ENCODE measurements around the gene MAD1L1.

MAD1L1 gene

DNA sequence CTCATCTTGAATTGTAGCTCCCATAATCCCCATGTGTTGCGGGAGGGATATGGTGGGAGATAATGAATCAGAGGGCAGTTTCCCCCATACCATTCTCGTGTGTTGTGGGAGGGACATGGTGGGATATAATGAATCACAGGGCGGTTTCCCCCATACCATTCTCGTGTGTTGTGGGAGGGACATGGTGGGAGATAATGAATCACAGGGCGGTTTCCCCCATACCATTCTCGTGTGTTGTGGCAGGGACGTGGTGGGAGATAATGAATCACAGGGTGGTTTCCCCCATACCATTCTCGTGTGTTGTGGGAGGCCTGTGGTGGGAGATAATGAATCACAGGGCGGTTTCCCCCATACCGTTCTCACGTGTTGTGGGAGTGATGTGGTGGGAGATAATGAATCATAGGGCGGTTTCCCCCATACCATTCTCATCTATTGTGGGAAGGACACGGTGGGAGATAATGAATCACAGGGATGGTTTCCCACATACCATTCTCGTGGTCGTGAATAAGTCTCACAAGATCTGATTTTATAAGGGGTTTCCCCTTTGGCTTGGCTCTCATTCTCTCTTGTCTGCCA is 271.0 kb downstream of the MAD1L1 start:
- Histone ChIP-seq H3K27ac (ENCODE audit: low read length) (no peak overlapping the region), H3K4me1 (ENCODE audit: insufficient read depth, low read length) (no peaks in the 10 kb centered on the region), H3K27me3 (ENCODE audit: insufficient read depth, low read length) (no peaks in the 10 kb centered on the region), H3K4me3 (ENCODE audit: low read length) (no peak overlapping the region), H3K9ac (ENCODE audit: low read depth, low read length) (no peak overlapping the region), H3K9me3 (ENCODE audit: insufficient read depth, low read depth, low read length) (no peaks in the 10 kb centered on the region), H3K36me3 (ENCODE audit: insufficient read depth, low read depth, low read length) (peaks cover 4% of the 10 kb centered on the region; the same call in 1 of the 2 replicates)

DNA sequence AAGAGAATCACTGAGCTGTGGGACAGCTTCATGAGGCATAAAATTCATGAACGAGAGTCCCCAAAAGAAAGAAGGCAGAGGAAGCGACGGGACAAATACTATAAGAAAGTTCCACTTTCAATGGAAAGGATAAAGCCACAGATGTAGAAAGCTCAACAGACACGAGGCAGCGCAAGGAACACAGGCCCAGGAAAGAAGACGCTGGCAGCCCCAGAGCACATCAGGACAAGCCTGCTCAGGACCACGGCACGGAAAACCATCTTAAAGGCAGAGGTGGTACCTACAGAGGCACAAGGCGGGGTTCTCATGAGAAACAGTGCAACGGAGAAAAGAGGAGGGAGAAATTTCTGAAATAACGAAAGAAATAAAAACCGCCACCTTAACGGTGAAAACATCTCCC is 273.4 kb downstream of the MAD1L1 start:
- Histone ChIP-seq H3K27ac (ENCODE audit: low read length) (no peak overlapping the region), H3K9me3 (ENCODE audit: insufficient read depth, low read depth, low read length) (no peaks in the 10 kb centered on the region), H3K27me3 (ENCODE audit: insufficient read depth, low read length) (no peaks in the 10 kb centered on the region), H3K9ac (ENCODE audit: low read depth, low read length) (no peak overlapping the region), H3K36me3 (ENCODE audit: insufficient read depth, low read depth, low read length) (peaks cover 4% of the 10 kb centered on the region; the same call in 1 of the 2 replicates), H3K4me3 (ENCODE audit: low read length) (no peak overlapping the region), H3K4me1 (ENCODE audit: insufficient read depth, low read length) (no peaks in the 10 kb centered on the region)

GRCh38 chr7:1957471-1958225 is 275.1 kb downstream of the MAD1L1 start:
- no peaks in the 10 kb centered on the region for H3K4me1 ChIP-seq (ENCODE audit: insufficient read depth, low read length)
- no peaks in the 10 kb centered on the region for H3K27me3 ChIP-seq (ENCODE audit: insufficient read depth, low read length)
- H3K36me3 ChIP-seq (ENCODE audit: insufficient read depth, low read depth, low read length): peaks cover 4% of the 10 kb centered on the region; the same call in 1 of the 2 replicates
- H3K27ac ChIP-seq (ENCODE audit: low read length): no peak overlapping the region
- H3K9ac ChIP-seq (ENCODE audit: low read depth, low read length): no peak overlapping the region
- H3K4me3 ChIP-seq (ENCODE audit: low read length): no peak overlapping the region
- H3K9me3 ChIP-seq (ENCODE audit: insufficient read depth, low read depth, low read length): no peaks in the 10 kb centered on the region

DNA sequence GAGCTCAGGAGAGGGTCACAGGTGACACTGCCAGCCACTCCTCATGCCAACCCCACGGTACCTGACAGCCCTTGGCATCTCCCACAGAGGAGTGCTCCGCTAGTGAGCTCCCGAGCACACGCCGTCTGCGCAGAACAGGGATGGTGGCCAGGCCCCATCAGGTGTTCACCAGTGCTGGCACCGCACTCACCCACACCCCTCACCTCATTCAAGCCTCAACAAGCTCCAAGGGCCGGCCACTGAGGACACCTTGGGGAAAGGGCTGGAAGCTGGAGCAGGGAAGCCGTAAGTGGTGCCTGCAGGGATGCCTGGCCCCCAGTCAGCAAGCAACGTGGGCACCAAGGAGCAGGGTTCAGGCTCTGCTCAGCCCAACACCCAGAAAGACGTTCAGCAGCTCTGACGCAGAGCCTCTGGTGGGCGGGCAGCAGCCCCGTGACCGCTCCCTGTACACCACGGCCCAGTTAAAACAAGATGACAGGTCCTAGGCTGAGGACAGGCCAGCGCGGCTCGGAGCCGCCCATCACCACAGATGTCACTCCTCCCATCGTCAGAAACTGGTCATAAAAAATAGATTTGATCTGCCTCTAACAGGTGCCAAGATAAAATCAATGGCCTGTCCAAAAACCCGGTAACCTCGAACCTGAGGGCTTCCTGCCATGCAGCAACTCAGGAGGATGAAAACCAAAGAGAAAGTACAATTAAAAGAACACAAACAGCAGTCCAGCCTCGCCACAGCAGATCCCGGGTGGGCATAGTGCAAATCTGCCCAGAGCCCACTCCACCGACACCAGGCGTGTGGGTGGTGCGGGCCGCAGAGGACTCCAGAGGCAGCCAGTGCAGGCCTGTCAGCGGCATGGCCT is 275.9 kb downstream of the MAD1L1 start:
- H3K9ac ChIP-seq (ENCODE audit: low read depth, low read length): no peak overlapping the region

DNA sequence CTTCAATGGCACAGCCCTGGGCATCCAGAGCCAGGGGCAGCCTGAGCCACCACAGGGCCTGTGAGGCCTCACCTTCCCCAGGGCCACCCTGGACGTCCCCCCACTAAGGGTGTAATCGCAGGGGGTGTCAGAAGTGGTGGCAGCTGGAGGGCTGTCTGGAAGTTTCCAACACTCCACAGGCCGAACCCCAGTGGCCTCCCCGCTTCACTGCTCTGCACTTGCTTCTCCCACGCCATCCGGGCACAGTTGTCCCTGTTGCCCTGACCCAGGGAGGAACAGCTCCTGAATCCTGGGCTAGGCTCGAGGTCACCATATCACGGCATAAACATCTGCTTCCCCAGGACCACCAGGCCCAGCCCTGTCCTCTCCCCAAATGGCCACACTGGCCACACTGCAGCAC is 276.6 kb downstream of the MAD1L1 start:
- H3K27ac ChIP-seq (ENCODE audit: low read length): no peak overlapping the region
- H3K9ac ChIP-seq (ENCODE audit: low read depth, low read length): no peak overlapping the region
- no peaks in the 10 kb centered on the region for H3K27me3 ChIP-seq (ENCODE audit: insufficient read depth, low read length)
- no peaks in the 10 kb centered on the region for H3K4me1 ChIP-seq (ENCODE audit: insufficient read depth, low read length)
- no peaks in the 10 kb centered on the region for H3K36me3 ChIP-seq (ENCODE audit: insufficient read depth, low read depth, low read length)
- H3K4me3 ChIP-seq (ENCODE audit: low read length): no peak overlapping the region
- no peaks in the 10 kb centered on the region for H3K9me3 ChIP-seq (ENCODE audit: insufficient read depth, low read depth, low read length)

More for the DNA sequence above, 275.9 kb downstream of the MAD1L1 start:
- Histone ChIP-seq H3K27me3 (ENCODE audit: insufficient read depth, low read length) (no peaks in the 10 kb centered on the region), H3K4me3 (ENCODE audit: low read length) (no peak overlapping the region), H3K36me3 (ENCODE audit: insufficient read depth, low read depth, low read length) (peaks cover 2% of the 10 kb centered on the region; the same call in 1 of the 2 replicates), H3K4me1 (ENCODE audit: insufficient read depth, low read length) (no peaks in the 10 kb centered on the region), H3K9me3 (ENCODE audit: insufficient read depth, low read depth, low read length) (no peaks in the 10 kb centered on the region), H3K27ac (ENCODE audit: low read length) (no peak overlapping the region)

DNA sequence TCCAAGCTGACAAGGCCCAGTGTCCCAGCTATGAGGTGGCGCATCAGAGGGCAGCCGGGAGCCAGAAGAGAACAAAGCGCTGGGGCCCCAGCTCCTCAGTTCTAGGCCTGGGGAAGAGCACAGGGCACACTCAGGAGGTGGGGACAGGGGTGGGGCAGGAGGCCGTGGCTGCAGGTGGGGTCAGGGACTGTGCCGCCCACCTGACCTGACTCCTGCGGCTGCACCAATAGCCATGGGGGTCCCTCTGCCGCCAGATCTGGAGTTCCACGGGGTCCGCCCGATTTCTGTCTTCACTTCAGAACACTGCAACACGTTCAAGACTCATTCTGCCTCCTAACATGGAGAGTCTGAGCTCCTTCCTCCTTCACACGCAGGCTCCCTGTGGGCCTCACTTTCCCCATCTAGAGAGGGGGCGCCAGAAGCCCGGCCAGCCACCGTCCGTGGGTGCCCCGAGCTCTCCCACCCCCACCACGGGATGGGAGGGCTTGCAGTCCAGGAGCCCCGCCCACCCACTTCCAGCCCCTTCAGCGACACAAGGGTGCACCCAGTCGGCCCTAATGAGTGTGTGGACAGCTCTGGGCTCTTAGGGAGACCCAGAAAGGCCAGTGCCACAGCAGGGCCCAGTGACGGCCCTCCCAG is 278.3 kb downstream of the MAD1L1 start:
- no peaks in the 10 kb centered on the region for H3K9me3 ChIP-seq (ENCODE audit: insufficient read depth, low read depth, low read length)
- no peak overlapping the region for H3K27ac ChIP-seq (ENCODE audit: low read length)
- no peak overlapping the region for H3K9ac ChIP-seq (ENCODE audit: low read depth, low read length)
- no peak overlapping the region for H3K4me3 ChIP-seq (ENCODE audit: low read length)
- H3K4me1 ChIP-seq (ENCODE audit: insufficient read depth, low read length): no peaks in the 10 kb centered on the region
- H3K27me3 ChIP-seq (ENCODE audit: insufficient read depth, low read length): no peaks in the 10 kb centered on the region
- no peaks in the 10 kb centered on the region for H3K36me3 ChIP-seq (ENCODE audit: insufficient read depth, low read depth, low read length)

- Histone ChIP-seq H3K4me3 (ENCODE audit: low read length) (no peak overlapping the region), H3K27me3 (ENCODE audit: insufficient read depth, low read length) (no peaks in the 10 kb centered on the region), H3K27ac (ENCODE audit: low read length) (no peak overlapping the region), H3K4me1 (ENCODE audit: insufficient read depth, low read length) (no peaks in the 10 kb centered on the region), H3K36me3 (ENCODE audit: insufficient read depth, low read depth, low read length) (no peaks in the 10 kb centered on the region), H3K9ac (ENCODE audit: low read depth, low read length) (no peak overlapping the region), H3K9me3 (ENCODE audit: insufficient read depth, low read depth, low read length) (no peaks in the 10 kb centered on the region)
Measured at GRCh38 chr7:1953199-1954190, 279.2 kb downstream of the MAD1L1 start.

- Histone ChIP-seq H3K9ac (ENCODE audit: low read depth, low read length) (no peak overlapping the region), H3K9me3 (ENCODE audit: insufficient read depth, low read depth, low read length) (no peaks in the 10 kb centered on the region), H3K27ac (ENCODE audit: low read length) (no peak overlapping the region), H3K27me3 (ENCODE audit: insufficient read depth, low read length) (no peaks in the 10 kb centered on the region), H3K4me1 (ENCODE audit: insufficient read depth, low read length) (no peaks in the 10 kb centered on the region), H3K36me3 (ENCODE audit: insufficient read depth, low read depth, low read length) (no peaks in the 10 kb centered on the region), H3K4me3 (ENCODE audit: low read length) (no peak overlapping the region)
Measured at GRCh38 chr7:1952781-1953180, 280.0 kb downstream of the MAD1L1 start.

- no peaks in the 10 kb centered on the region for H3K9me3 ChIP-seq (ENCODE audit: insufficient read depth, low read depth, low read length)
- H3K36me3 ChIP-seq (ENCODE audit: insufficient read depth, low read depth, low read length): no peaks in the 10 kb centered on the region
- H3K27ac ChIP-seq (ENCODE audit: low read length): no peak overlapping the region
- no peaks in the 10 kb centered on the region for H3K4me1 ChIP-seq (ENCODE audit: insufficient read depth, low read length)
- H3K27me3 ChIP-seq (ENCODE audit: insufficient read depth, low read length): no peaks in the 10 kb centered on the region
- H3K9ac ChIP-seq (ENCODE audit: low read depth, low read length): no peak overlapping the region
- no peak overlapping the region for H3K4me3 ChIP-seq (ENCODE audit: low read length)
Measured at GRCh38 chr7:1952169-1952760, 280.5 kb downstream of the MAD1L1 start.

DNA sequence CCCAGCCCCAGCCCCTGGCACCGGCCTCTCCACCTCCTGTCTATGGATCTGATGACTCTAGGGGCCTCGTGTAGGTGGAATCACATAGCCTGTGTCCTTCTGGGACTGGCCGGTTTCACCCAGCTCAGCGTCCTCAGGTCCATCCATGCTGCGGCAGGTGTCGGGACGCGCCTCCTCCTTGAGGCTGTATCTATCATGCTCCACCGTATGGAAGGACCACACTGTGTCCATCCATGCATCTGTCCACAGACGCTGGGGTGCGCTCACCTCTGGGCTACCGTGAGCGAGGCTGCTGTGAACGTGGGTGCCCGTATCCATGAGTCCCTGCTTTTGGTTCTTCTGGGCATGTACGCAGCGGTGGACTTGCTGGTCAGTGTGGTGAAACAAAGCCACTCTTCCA is 281.1 kb downstream of the MAD1L1 start:
- Histone ChIP-seq H3K27me3 (ENCODE audit: insufficient read depth, low read length) (no peaks in the 10 kb centered on the region), H3K9ac (ENCODE audit: low read depth, low read length) (no peak overlapping the region), H3K36me3 (ENCODE audit: insufficient read depth, low read depth, low read length) (no peaks in the 10 kb centered on the region), H3K4me1 (ENCODE audit: insufficient read depth, low read length) (no peaks in the 10 kb centered on the region), H3K4me3 (ENCODE audit: low read length) (no peak overlapping the region), H3K27ac (ENCODE audit: low read length) (no peak overlapping the region), H3K9me3 (ENCODE audit: insufficient read depth, low read depth, low read length) (no peaks in the 10 kb centered on the region)
